Astrocyte (in vitro differentiated cells and primary cell): ENCODE measurements around the gene PLA2G6. TPM values are rescaled to one million over a fixed set of nuclear protein-coding genes. Genes with fewer than 3 reads are reported as not detected.

Experiments
- DNase-seq: peaks from one replicate; pipeline ENCODE4 v3.0.0-alpha.2; 2010; ENCODE audit warnings: low read depth
- FAIRE-seq: peaks from 2 replicates; lab custom pipeline; 2011; peaks lifted over from hg19 to GRCh38; lab: Jason Lieb, UNC
- H2AFZ ChIP-seq: 2 replicates; pipeline ENCODE4 v1.6.0; 2012; ENCODE audit warnings: low read depth, low read length, inconsistent platforms
- H3K27ac ChIP-seq: 2 replicates; pipeline ENCODE4 v1.5.1; 2011; ENCODE audit warnings: low read depth, low read length, inconsistent platforms
- H3K27me3 ChIP-seq: 2 replicates; pipeline ENCODE4 v1.6.0; 2011; ENCODE audit warnings: low read length, inconsistent platforms; ENCODE audit not compliant: insufficient read depth
- H3K36me3 ChIP-seq: 2 replicates; pipeline ENCODE4 v1.5.1; 2011; ENCODE audit warnings: low read length, inconsistent platforms; ENCODE audit not compliant: insufficient read depth
- H3K4me1 ChIP-seq: 2 replicates; pipeline ENCODE4 v1.5.1; 2011; ENCODE audit warnings: low read length, inconsistent platforms; ENCODE audit not compliant: insufficient read depth
- H3K4me2 ChIP-seq: 2 replicates; pipeline ENCODE4 v1.6.0; 2012; ENCODE audit warnings: low read length, inconsistent platforms
- H3K4me3 ChIP-seq: 2 replicates; pipeline ENCODE4 v1.5.1; 2011; ENCODE audit warnings: low read depth, mild to moderate bottlenecking, low read length, inconsistent platforms; ENCODE audit not compliant: insufficient read depth
- H3K79me2 ChIP-seq: 2 replicates; pipeline ENCODE4 v1.6.0; 2012; ENCODE audit warnings: mild to moderate bottlenecking, low read length, inconsistent platforms; ENCODE audit not compliant: insufficient read depth
- H3K9ac ChIP-seq: 2 replicates; pipeline ENCODE4 v1.6.0; 2012; ENCODE audit warnings: mild to moderate bottlenecking, low read length, inconsistent platforms
- H3K9me3 ChIP-seq: 2 replicates; pipeline ENCODE4 v1.5.1; 2012; ENCODE audit warnings: low read depth, mild to moderate bottlenecking, low read length, inconsistent platforms; ENCODE audit not compliant: insufficient read depth
- H4K20me1 ChIP-seq: 2 replicates; pipeline ENCODE4 v1.6.0; 2012; ENCODE audit warnings: low read length, inconsistent platforms; ENCODE audit not compliant: insufficient read depth
- H3K27ac Mint-ChIP-seq: one replicate; pipeline ENCODE4 v1.8.0; 2021; ENCODE audit warnings: mild to moderate bottlenecking, mixed read lengths; ENCODE audit not compliant: unreplicated experiment
- H3K27me3 Mint-ChIP-seq: one replicate; pipeline ENCODE4 v1.8.0; 2021; ENCODE audit warnings: low read depth, mixed read lengths; ENCODE audit not compliant: unreplicated experiment
- H3K36me3 Mint-ChIP-seq: one replicate; pipeline ENCODE4 v1.8.0; 2021; ENCODE audit warnings: low read depth, mixed read lengths; ENCODE audit not compliant: unreplicated experiment
- H3K4me1 Mint-ChIP-seq: one replicate; pipeline ENCODE4 v1.8.0; 2021; ENCODE audit warnings: low read depth, mixed read lengths; ENCODE audit not compliant: unreplicated experiment
- H3K4me3 Mint-ChIP-seq: one replicate; pipeline ENCODE4 v1.8.0; 2021; ENCODE audit warnings: mild to moderate bottlenecking, moderate library complexity, mixed read lengths; ENCODE audit not compliant: unreplicated experiment
- H3K9me3 Mint-ChIP-seq: one replicate; pipeline ENCODE4 v1.8.0; 2021; ENCODE audit warnings: mild to moderate bottlenecking, mixed read lengths; ENCODE audit not compliant: unreplicated experiment
- EZH2 ChIP-seq: IDR thresholded peaks from 2 replicates; pipeline ENCODE4 v1.6.1; 2012; ENCODE audit warnings: mild to moderate bottlenecking, low read length, inconsistent platforms; ENCODE audit not compliant: insufficient read depth
- total RNA-seq: library from RNA; stranded (reverse); gene quantifications from 2 replicates; pipeline ENCODE4 v1.2.1, GENCODE V29; 2021
- TF ChIP-seq, protein P1 (sequence below): IDR thresholded peaks from 2 replicates; pipeline ENCODE4 v1.5.1; 2011; ENCODE audit warnings: low read depth, mild to moderate bottlenecking, inconsistent platforms, low read length, moderate library complexity; ENCODE audit not compliant: insufficient read depth

The PLA2G6 gene
- total RNA-seq, 1 donor from 2014 or later: 10.0 TPM

DNA sequence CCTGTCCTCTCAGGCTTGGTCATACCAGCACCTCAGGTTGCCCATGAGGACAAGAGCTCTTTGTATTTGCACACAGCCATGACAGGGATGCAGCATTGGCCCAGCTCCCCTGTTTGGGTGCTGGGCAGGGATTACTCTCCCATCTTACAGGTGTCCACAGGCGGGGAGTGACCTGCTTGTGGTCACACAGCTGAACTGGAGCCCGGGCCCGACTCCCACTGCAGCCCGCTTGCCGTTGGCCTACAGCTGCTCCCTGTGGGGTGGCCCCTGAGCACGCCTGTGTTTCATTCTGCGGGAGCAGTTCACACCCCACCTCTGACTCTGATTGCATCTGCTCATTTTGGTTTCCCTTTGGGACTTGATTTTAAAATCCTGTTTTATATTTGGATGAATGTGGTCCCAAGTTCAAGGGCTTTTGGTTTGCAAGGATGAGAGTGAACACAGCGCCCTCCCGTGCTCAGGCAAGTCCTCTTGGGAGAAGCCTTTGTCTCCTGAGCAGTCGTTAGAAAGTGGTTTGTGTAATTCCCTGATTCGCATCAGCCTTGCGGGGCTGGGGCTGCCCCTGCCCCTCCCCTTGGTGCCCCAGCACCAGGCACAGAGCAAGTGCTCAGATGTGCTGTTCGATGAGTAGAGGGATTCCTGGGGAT lies 115.1 kb downstream of the PLA2G6 start:
- Histone ChIP-seq H3K27ac (no peak overlapping the region), H4K20me1 (no peaks in the 10 kb centered on the region), H3K4me1 (no peaks in the 10 kb centered on the region), H3K4me3 (no peak overlapping the region), H3K4me2 (no peak overlapping the region), H3K9me3 (no peaks in the 10 kb centered on the region), H2AFZ (no peak overlapping the region), H3K36me3 (no peaks in the 10 kb centered on the region), H3K79me2 (no peaks in the 10 kb centered on the region), H3K9ac (no peak overlapping the region), H3K27me3 (no peaks in the 10 kb centered on the region)
- no peaks in the 10 kb centered on the region for H3K4me1 Mint-ChIP-seq
- no peaks in the 10 kb centered on the region for H3K9me3 Mint-ChIP-seq
- no peak for TF ChIP-seq EZH2
- TF ChIP-seq, protein P1, sequence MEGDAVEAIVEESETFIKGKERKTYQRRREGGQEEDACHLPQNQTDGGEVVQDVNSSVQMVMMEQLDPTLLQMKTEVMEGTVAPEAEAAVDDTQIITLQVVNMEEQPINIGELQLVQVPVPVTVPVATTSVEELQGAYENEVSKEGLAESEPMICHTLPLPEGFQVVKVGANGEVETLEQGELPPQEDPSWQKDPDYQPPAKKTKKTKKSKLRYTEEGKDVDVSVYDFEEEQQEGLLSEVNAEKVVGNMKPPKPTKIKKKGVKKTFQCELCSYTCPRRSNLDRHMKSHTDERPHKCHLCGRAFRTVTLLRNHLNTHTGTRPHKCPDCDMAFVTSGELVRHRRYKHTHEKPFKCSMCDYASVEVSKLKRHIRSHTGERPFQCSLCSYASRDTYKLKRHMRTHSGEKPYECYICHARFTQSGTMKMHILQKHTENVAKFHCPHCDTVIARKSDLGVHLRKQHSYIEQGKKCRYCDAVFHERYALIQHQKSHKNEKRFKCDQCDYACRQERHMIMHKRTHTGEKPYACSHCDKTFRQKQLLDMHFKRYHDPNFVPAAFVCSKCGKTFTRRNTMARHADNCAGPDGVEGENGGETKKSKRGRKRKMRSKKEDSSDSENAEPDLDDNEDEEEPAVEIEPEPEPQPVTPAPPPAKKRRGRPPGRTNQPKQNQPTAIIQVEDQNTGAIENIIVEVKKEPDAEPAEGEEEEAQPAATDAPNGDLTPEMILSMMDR: no peak
- no peak overlapping the region for H3K4me3 Mint-ChIP-seq
- FAIRE-seq (no peak), DNase-seq (no peak)
- no peaks in the 10 kb centered on the region for H3K27me3 Mint-ChIP-seq
- H3K27ac Mint-ChIP-seq: no peak overlapping the region
- H3K36me3 Mint-ChIP-seq: peaks cover 9% of the 10 kb centered on the region

DNA sequence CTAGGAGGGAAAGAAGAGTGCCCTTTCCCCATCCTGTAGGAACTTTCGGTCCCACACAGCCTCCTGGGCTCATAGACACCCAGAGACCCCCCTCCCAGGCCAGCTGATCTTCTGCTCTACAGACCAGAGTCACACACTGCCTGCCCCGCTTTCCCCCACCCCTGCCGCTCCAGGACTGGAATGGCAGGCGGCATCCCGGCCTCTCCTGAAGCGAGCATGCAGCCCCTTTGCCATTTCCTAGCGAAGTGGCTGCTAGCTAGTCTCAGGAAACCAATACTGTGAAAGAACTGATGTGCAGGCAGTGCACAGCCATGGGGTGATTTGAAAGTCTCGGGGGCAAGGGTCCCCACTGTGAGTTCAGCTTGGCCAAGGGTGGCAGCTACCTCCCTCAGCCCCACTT lies 116.1 kb downstream of the PLA2G6 start:
- H3K4me1 ChIP-seq: no peaks in the 10 kb centered on the region
- no peak overlapping the region for H3K4me3 ChIP-seq
- TF ChIP-seq, protein P1: no peak
- TF ChIP-seq EZH2: no peak
- no peak overlapping the region for H3K4me2 ChIP-seq
- Mint-ChIP-seq H3K36me3 (peaks cover 9% of the 10 kb centered on the region), H3K27me3 (no peaks in the 10 kb centered on the region), H3K9me3 (no peaks in the 10 kb centered on the region), H3K27ac (no peak overlapping the region), H3K4me1 (no peaks in the 10 kb centered on the region), H3K4me3 (no peak overlapping the region)
- no peak for DNase-seq
- no peaks in the 10 kb centered on the region for H3K9me3 ChIP-seq
- H3K79me2 ChIP-seq: no peaks in the 10 kb centered on the region
- H3K36me3 ChIP-seq: no peaks in the 10 kb centered on the region
- H2AFZ ChIP-seq: no peak overlapping the region
- no peaks in the 10 kb centered on the region for H4K20me1 ChIP-seq
- FAIRE-seq: no peak
- no peaks in the 10 kb centered on the region for H3K27me3 ChIP-seq
- H3K9ac ChIP-seq: no peak overlapping the region
- no peak overlapping the region for H3K27ac ChIP-seq

DNA sequence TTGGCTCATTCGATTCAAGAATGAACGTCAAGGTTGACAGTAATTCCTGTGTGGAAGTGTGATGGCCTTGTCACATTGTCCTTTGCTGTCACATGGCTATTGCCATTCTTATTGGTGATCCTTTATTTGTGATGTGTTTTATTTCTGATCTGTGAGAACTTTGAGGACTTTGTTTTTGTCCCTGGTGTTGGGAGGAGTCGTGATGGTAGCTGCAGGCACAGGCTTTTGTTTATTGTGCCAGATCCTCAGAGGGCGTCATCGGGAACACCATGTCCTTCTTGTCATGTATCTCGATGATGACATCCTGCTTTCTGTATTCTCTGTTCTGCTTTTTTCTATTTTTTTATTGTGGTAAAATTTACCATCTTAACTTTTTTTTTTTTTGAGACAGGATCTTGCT lies 118.8 kb downstream of the PLA2G6 start:
- Histone ChIP-seq H3K4me1 (no peaks in the 10 kb centered on the region), H3K36me3 (no peaks in the 10 kb centered on the region), H3K79me2 (no peaks in the 10 kb centered on the region), H3K27ac (no peak overlapping the region), H2AFZ (no peak overlapping the region), H3K9me3 (no peaks in the 10 kb centered on the region), H3K9ac (no peak overlapping the region), H3K27me3 (no peaks in the 10 kb centered on the region), H3K4me2 (no peak overlapping the region), H4K20me1 (no peaks in the 10 kb centered on the region), H3K4me3 (no peak overlapping the region)
- H3K27ac Mint-ChIP-seq: no peak overlapping the region
- peaks cover 5% of the 10 kb centered on the region for H3K4me1 Mint-ChIP-seq
- no peak for TF ChIP-seq EZH2
- TF ChIP-seq, protein P1: no peak
- no peaks in the 10 kb centered on the region for H3K27me3 Mint-ChIP-seq
- H3K9me3 Mint-ChIP-seq: no peaks in the 10 kb centered on the region
- no peak for FAIRE-seq
- DNase-seq: no peak
- no peak overlapping the region for H3K4me3 Mint-ChIP-seq
- peaks cover 12% of the 10 kb centered on the region for H3K36me3 Mint-ChIP-seq
